Progenitor cell of endocrine pancreas (in vitro differentiated cells): ENCODE data around the gene CSMD2. TPM values are rescaled to one million over a fixed set of nuclear protein-coding genes. Genes with fewer than 3 reads are reported as not detected.

Experiments used
- DNase-seq: peaks from one replicate; pipeline ENCODE4 v3.0.0; 2021; ENCODE audit warnings: low spot score; ENCODE audit not compliant: unreplicated experiment
- H3K27ac Mint-ChIP-seq: 2 replicates; pipeline ENCODE4 v1.8.0; 2021; ENCODE audit warnings: mild to moderate bottlenecking, moderate library complexity, mixed read lengths
- H3K27me3 Mint-ChIP-seq: 2 replicates; pipeline ENCODE4 v1.8.0; 2021; ENCODE audit warnings: mixed read lengths
- H3K36me3 Mint-ChIP-seq: 2 replicates; pipeline ENCODE4 v1.8.0; 2022; ENCODE audit warnings: mixed read lengths; ENCODE audit not compliant: insufficient read depth
- H3K4me1 Mint-ChIP-seq: 2 replicates; pipeline ENCODE4 v1.8.0; 2021; ENCODE audit warnings: low read depth, mixed read lengths
- H3K4me3 Mint-ChIP-seq: 2 replicates; pipeline ENCODE4 v1.8.0; 2021; ENCODE audit warnings: low read depth, mild to moderate bottlenecking, moderate library complexity, mixed read lengths
- H3K9me3 Mint-ChIP-seq: 2 replicates; pipeline ENCODE4 v1.8.0; 2021; ENCODE audit warnings: low read depth, mixed read lengths
- total RNA-seq: library from RNA; stranded (reverse); gene quantifications from 2 replicates; pipeline ENCODE4 v1.2.1, GENCODE V29; 2021
- TF ChIP-seq, protein P1 (sequence below): fragments of 200-600 bp; sonication (generic); IDR thresholded peaks from one replicate; pipeline ENCODE4 v1.5.0; 2021; ENCODE audit warnings: antibody characterized with exemption, mild to moderate bottlenecking; ENCODE audit not compliant: unreplicated experiment

CSMD2 gene
- total RNA-seq, 1 donor from 2014 or later: 0.38 TPM

DNA sequence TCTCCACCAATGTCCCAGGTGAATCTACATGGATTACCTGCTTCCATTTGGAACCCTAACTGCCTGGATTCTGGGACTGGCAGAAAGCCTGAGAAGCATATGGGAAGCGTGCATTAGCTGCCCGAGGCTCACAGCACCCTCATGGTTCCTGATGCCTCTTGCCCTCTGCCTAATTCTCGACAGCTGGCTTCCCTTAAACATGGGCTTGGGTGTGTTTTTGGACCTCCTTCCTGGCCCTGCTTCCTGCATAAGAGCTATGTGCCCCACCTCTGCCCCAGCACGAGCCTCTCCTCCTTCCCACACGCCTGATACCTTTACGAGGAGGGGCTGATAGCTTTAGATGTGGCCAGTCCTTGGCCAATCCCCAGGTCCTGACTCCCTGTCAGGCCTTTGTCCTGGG lies 453.5 kb downstream of the CSMD2 start:
- TF ChIP-seq, protein P1, sequence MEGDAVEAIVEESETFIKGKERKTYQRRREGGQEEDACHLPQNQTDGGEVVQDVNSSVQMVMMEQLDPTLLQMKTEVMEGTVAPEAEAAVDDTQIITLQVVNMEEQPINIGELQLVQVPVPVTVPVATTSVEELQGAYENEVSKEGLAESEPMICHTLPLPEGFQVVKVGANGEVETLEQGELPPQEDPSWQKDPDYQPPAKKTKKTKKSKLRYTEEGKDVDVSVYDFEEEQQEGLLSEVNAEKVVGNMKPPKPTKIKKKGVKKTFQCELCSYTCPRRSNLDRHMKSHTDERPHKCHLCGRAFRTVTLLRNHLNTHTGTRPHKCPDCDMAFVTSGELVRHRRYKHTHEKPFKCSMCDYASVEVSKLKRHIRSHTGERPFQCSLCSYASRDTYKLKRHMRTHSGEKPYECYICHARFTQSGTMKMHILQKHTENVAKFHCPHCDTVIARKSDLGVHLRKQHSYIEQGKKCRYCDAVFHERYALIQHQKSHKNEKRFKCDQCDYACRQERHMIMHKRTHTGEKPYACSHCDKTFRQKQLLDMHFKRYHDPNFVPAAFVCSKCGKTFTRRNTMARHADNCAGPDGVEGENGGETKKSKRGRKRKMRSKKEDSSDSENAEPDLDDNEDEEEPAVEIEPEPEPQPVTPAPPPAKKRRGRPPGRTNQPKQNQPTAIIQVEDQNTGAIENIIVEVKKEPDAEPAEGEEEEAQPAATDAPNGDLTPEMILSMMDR: no peak
- Mint-ChIP-seq H3K4me3 (no peak overlapping the region), H3K9me3 (no peaks in the 10 kb centered on the region), H3K27ac (no peak overlapping the region), H3K27me3 (peaks cover 25% of the 10 kb centered on the region), H3K4me1 (no peaks in the 10 kb centered on the region), H3K36me3 (no peaks in the 10 kb centered on the region)
- no peak for DNase-seq

DNA sequence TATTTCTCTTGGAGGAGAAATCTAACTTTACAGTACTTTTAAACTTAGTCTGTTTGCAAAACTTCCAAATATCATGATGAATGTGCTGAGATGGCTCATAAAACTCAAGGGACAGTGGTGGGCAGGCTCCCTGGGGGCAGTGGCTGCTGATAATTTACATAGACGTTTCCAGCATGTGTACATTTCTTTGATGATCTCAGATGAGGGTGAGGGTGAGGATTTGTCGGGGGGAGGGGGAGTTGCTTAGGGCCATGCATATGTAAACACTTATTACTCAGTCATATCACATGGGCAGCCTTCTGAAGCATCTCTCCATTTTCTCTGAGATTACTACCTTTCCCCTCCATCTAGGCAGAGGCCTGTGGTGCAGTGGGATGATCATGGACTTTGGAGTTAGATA lies 454.1 kb downstream of the CSMD2 start:
- DNase-seq: no peak
- Mint-ChIP-seq H3K4me3 (no peak overlapping the region), H3K4me1 (no peaks in the 10 kb centered on the region), H3K27ac (no peak overlapping the region), H3K27me3 (peaks cover 21% of the 10 kb centered on the region), H3K9me3 (no peaks in the 10 kb centered on the region), H3K36me3 (no peaks in the 10 kb centered on the region)
- TF ChIP-seq, protein P1: no peak

DNA sequence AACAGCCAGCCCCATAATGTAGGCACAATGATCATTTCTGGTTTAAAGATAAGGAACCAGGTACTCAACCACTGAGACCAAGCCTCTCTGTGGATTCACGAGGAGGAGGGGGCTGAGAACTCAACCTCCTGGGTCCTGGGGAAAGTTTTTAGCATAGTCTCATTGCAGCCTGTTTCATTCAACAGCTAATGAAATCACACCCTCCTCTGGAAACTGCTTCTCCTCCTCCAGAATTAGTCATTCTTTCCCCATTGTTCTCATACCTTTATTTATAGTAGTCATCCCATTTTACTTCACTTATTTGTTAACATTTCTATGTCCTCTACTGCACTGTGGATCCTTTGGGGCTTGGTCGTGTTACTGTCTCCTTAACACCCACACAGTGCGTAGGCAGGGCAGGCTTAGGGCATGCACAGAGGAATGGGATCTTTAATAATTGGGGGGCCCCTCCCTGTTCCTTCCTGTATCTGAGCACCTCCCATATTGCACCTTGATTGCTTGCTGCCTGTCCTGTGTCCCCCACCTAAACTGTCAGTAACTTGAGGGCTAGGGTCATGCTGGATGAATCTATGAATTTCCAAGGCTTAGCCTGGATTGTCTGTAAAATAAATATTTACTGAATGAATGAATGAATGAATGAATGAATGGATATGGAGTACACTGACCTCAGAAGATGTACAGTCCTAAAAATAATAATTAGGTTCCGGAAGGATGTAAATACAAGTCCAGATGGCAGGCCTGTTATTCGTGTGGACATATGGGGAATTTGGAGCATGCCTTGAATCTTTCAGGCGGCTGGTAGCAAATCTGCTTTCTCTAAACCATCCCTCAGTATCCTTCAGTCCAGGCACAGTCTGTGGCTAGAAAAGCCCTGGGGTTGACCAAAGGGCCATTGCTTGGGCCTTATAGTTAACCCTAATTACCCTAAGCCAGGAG lies 455.0 kb downstream of the CSMD2 start:
- H3K4me1 Mint-ChIP-seq: no peaks in the 10 kb centered on the region
- H3K36me3 Mint-ChIP-seq: no peaks in the 10 kb centered on the region
- no peaks in the 10 kb centered on the region for H3K9me3 Mint-ChIP-seq
- H3K4me3 Mint-ChIP-seq: no peak overlapping the region
- no peak for DNase-seq
- H3K27ac Mint-ChIP-seq: no peak overlapping the region
- H3K27me3 Mint-ChIP-seq: peaks cover 16% of the 10 kb centered on the region
- TF ChIP-seq, protein P1: no peak

GRCh38 chr1:33709174-33709782 lies 455.8 kb downstream of the CSMD2 start:
- no peaks in the 10 kb centered on the region for H3K4me1 Mint-ChIP-seq
- peaks cover 10% of the 10 kb centered on the region for H3K27me3 Mint-ChIP-seq
- TF ChIP-seq, protein P1: no peak
- H3K27ac Mint-ChIP-seq: no peak overlapping the region
- H3K9me3 Mint-ChIP-seq: no peaks in the 10 kb centered on the region
- no peak overlapping the region for H3K4me3 Mint-ChIP-seq
- no peaks in the 10 kb centered on the region for H3K36me3 Mint-ChIP-seq
- DNase-seq: no peak

DNA sequence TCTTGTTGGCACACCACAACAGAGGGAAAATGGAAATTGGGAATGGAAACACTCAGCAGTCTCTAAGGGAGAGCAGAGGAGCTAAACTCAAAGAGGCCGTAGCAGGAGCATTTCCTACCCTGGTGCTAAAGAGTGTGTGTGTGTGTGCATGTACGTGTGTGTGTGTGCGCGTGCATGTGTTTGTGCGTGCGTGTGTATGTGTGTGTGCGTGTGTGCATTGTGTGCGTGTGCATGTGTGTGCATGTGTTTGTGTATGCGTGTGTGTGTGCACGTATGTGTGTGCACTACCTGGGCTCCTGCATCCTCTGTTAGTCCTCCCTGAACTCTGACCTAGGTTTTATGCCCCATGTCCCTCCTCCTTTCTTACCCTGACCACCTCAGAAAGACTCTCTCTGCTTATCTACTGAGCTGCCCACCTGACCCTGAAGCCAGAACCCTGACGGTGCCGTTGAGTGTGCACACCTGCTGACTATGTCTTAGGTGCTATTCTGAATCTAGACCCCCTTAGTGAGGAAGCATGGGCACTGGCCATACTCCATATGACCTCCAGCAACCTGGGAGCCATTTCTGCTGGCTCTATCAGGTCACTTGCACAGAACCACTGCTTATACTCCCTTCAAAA lies 458.3 kb downstream of the CSMD2 start:
- H3K27ac Mint-ChIP-seq: no peak overlapping the region
- H3K4me1 Mint-ChIP-seq: no peaks in the 10 kb centered on the region
- TF ChIP-seq, protein P1: no peak
- no peaks in the 10 kb centered on the region for H3K36me3 Mint-ChIP-seq
- H3K4me3 Mint-ChIP-seq: no peak overlapping the region
- H3K9me3 Mint-ChIP-seq: peaks cover 7% of the 10 kb centered on the region
- peaks cover 5% of the 10 kb centered on the region for H3K27me3 Mint-ChIP-seq
- DNase-seq: no peak
